ENCODE data around the gene NME3. TPM values are rescaled to one million over a fixed set of nuclear protein-coding genes. Genes with fewer than 3 reads are reported as not detected.

The NME3 gene
- total RNA-seq, 1 experiment from 2014 or later = 86.8 TPM

DNA sequence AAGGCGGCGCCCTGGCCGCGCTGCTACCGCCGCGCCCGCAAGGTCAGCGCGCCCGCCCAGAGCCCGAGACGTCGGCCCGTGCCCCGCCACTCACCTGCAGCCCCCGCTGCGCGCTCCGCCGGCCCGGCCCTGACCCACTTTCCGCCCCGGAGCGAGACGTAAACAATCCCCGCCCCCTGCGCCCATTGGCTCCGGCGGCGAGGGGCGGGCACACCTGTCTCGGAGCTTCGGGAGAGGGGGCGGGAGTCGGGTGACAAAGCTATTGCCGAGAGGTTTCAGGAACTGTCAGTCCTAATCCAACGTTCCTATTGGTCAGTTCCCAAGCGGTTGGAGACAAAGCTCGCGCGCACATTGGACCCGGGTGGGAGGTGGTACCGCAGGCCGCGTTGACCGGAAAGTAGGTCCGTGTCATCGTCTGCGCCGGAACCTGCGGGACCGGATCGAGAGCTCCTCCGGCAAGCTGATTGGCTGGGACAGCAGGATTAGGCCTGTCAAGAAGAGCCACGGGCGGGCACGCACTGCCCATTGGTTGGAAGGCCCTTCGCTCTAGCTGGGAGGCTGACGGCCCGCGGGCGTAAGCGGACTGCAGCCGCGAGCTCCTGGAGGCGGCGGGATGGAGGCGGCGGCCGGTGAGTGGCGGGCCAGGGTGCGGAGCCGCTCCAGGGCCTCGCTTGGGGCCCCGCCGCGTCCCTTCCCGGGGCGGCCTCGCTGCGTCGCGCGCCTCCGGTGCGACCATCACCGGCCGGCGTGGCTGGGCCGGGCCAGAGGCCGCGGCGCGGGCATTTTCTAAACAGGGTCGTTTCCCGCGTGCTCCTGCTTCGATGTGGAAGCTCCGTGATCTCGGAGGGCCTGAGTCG, 11.3 kb upstream of the NME3 start, which contains the start of the genes NUBP2 and SPSB3 (continued):
- TF ChIP-seq ZNF138 (CRISPR knock-in tag; conservative IDR thresholded peaks at IDR 0.05) (no peak), ZNF671 (CRISPR knock-in tag; IDR thresholded peaks at IDR 0.05) (no peak), CBFB (CRISPR knock-in tag; IDR thresholded peaks at IDR 0.05; ENCODE audit: low read depth) (no peak), JUN (CRISPR knock-in tag; IDR thresholded peaks at IDR 0.05) (no peak), CREM (CRISPR knock-in tag; IDR thresholded peaks at IDR 0.05) (peak; percentile 96), HMGA2 (CRISPR knock-in tag; IDR thresholded peaks at IDR 0.05) (no peak), MXD4 (CRISPR knock-in tag; IDR thresholded peaks at IDR 0.05; ENCODE audit: borderline replicate concordance) (no peak), SOX15 (CRISPR knock-in tag; IDR thresholded peaks at IDR 0.05) (no peak)
- TF ChIP-seq, protein P1, sequence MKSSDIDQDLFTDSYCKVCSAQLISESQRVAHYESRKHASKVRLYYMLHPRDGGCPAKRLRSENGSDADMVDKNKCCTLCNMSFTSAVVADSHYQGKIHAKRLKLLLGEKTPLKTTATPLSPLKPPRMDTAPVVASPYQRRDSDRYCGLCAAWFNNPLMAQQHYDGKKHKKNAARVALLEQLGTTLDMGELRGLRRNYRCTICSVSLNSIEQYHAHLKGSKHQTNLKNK (CRISPR knock-in tag; IDR thresholded peaks at IDR 0.05) = no peak
- TF ChIP-seq, protein P2, sequence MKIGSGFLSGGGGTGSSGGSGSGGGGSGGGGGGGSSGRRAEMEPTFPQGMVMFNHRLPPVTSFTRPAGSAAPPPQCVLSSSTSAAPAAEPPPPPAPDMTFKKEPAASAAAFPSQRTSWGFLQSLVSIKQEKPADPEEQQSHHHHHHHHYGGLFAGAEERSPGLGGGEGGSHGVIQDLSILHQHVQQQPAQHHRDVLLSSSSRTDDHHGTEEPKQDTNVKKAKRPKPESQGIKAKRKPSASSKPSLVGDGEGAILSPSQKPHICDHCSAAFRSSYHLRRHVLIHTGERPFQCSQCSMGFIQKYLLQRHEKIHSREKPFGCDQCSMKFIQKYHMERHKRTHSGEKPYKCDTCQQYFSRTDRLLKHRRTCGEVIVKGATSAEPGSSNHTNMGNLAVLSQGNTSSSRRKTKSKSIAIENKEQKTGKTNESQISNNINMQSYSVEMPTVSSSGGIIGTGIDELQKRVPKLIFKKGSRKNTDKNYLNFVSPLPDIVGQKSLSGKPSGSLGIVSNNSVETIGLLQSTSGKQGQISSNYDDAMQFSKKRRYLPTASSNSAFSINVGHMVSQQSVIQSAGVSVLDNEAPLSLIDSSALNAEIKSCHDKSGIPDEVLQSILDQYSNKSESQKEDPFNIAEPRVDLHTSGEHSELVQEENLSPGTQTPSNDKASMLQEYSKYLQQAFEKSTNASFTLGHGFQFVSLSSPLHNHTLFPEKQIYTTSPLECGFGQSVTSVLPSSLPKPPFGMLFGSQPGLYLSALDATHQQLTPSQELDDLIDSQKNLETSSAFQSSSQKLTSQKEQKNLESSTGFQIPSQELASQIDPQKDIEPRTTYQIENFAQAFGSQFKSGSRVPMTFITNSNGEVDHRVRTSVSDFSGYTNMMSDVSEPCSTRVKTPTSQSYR (CRISPR knock-in tag; IDR thresholded peaks at IDR 0.05) = no peak
- TF ChIP-seq, protein P3, sequence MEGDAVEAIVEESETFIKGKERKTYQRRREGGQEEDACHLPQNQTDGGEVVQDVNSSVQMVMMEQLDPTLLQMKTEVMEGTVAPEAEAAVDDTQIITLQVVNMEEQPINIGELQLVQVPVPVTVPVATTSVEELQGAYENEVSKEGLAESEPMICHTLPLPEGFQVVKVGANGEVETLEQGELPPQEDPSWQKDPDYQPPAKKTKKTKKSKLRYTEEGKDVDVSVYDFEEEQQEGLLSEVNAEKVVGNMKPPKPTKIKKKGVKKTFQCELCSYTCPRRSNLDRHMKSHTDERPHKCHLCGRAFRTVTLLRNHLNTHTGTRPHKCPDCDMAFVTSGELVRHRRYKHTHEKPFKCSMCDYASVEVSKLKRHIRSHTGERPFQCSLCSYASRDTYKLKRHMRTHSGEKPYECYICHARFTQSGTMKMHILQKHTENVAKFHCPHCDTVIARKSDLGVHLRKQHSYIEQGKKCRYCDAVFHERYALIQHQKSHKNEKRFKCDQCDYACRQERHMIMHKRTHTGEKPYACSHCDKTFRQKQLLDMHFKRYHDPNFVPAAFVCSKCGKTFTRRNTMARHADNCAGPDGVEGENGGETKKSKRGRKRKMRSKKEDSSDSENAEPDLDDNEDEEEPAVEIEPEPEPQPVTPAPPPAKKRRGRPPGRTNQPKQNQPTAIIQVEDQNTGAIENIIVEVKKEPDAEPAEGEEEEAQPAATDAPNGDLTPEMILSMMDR (IDR thresholded peaks at IDR 0.05) = no peak
- TF ChIP-seq, protein P4, sequence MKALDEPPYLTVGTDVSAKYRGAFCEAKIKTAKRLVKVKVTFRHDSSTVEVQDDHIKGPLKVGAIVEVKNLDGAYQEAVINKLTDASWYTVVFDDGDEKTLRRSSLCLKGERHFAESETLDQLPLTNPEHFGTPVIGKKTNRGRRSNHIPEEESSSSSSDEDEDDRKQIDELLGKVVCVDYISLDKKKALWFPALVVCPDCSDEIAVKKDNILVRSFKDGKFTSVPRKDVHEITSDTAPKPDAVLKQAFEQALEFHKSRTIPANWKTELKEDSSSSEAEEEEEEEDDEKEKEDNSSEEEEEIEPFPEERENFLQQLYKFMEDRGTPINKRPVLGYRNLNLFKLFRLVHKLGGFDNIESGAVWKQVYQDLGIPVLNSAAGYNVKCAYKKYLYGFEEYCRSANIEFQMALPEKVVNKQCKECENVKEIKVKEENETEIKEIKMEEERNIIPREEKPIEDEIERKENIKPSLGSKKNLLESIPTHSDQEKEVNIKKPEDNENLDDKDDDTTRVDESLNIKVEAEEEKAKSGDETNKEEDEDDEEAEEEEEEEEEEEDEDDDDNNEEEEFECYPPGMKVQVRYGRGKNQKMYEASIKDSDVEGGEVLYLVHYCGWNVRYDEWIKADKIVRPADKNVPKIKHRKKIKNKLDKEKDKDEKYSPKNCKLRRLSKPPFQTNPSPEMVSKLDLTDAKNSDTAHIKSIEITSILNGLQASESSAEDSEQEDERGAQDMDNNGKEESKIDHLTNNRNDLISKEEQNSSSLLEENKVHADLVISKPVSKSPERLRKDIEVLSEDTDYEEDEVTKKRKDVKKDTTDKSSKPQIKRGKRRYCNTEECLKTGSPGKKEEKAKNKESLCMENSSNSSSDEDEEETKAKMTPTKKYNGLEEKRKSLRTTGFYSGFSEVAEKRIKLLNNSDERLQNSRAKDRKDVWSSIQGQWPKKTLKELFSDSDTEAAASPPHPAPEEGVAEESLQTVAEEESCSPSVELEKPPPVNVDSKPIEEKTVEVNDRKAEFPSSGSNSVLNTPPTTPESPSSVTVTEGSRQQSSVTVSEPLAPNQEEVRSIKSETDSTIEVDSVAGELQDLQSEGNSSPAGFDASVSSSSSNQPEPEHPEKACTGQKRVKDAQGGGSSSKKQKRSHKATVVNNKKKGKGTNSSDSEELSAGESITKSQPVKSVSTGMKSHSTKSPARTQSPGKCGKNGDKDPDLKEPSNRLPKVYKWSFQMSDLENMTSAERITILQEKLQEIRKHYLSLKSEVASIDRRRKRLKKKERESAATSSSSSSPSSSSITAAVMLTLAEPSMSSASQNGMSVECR (CRISPR knock-in tag; IDR thresholded peaks at IDR 0.05; ENCODE audit: borderline replicate concordance) = no peak
- TF ChIP-seq, protein P5, sequence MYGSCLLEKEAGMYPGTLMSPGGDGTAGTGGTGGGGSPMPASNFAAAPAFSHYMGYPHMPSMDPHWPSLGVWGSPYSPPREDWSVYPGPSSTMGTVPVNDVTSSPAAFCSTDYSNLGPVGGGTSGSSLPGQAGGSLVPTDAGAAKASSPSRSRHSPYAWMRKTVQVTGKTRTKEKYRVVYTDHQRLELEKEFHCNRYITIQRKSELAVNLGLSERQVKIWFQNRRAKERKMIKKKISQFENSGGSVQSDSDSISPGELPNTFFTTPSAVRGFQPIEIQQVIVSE (CRISPR knock-in tag; IDR thresholded peaks at IDR 0.05; ENCODE audit: borderline replicate concordance) = no peak
- TF ChIP-seq, protein P6, sequence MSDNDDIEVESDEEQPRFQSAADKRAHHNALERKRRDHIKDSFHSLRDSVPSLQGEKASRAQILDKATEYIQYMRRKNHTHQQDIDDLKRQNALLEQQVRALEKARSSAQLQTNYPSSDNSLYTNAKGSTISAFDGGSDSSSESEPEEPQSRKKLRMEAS (CRISPR knock-in tag; IDR thresholded peaks at IDR 0.05) = 0 out of 2 replicates have a peak, but pooled peaks have one; percentile 55
- TF ChIP-seq, protein P7, sequence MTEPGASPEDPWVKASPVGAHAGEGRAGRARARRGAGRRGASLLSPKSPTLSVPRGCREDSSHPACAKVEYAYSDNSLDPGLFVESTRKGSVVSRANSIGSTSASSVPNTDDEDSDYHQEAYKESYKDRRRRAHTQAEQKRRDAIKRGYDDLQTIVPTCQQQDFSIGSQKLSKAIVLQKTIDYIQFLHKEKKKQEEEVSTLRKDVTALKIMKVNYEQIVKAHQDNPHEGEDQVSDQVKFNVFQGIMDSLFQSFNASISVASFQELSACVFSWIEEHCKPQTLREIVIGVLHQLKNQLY (CRISPR knock-in tag; IDR thresholded peaks at IDR 0.05) = no peak
